SK-N-SH (cell line): ENCODE measurements around the gene NPC2.

Experiments used
- CHD2 ChIP-seq: fragments of 150-350 bp; IDR thresholded peaks from 2 replicates; pipeline ENCODE4 v1.6.1; 2018; ENCODE audit warnings: low read length; ENCODE audit not compliant: partially characterized antibody
- CTCF ChIP-seq: fragments of 200-600 bp; sonication (generic); IDR thresholded peaks from 2 replicates; pipeline ENCODE4 v1.6.1; 2017; ENCODE audit warnings: antibody characterized with exemption, mild to moderate bottlenecking, moderate library complexity
- MEF2A ChIP-seq: IDR thresholded peaks from 2 replicates; pipeline ENCODE4 v1.4.0; 2012; ENCODE audit warnings: low read depth, borderline replicate concordance
- RAD21 ChIP-seq: IDR thresholded peaks from 2 replicates; pipeline ENCODE4 v1.6.1; 2012; ENCODE audit warnings: mild to moderate bottlenecking, low read length
- TEAD4 ChIP-seq: IDR thresholded peaks from 2 replicates; pipeline ENCODE4 v1.4.0; 2012; ENCODE audit warnings: mild to moderate bottlenecking, borderline replicate concordance; ENCODE audit not compliant: insufficient read depth

- TF ChIP-seq CTCF, result no peak
- TF ChIP-seq RAD21, result no peak
- TF ChIP-seq TEAD4, result no peak
- TF ChIP-seq MEF2A, result no peak
- TF ChIP-seq CHD2, result no peak
Observed at GRCh38 chr14:74465335-74465734, 27.8 kb downstream of the NPC2 start.
